Calu3 (cell line): ENCODE measurements around the gene LENEP. TPM values are rescaled to one million over a fixed set of nuclear protein-coding genes. Genes with fewer than 3 reads are reported as not detected.
A peak's percentile ranks its signal among the peaks of the same experiment; 100 is the strongest.

Experiments used
- BruUV-seq: library from RNA; stranded (reverse); fragments of 400-500 nt; replicated peaks from 2 replicates; lab custom pipeline; 2021; lab: Mats Ljungman, UMichigan
- CTCF ChIA-PET: fragments of 300-600 bp; sonication (Branson Sonifier 250); formaldehyde crosslinking; loops from one replicate; lab custom pipeline; 2022; ENCODE audit warnings: antibody characterized with exemption; lab: Charles Lee
- DNase-seq: peaks from one replicate; pipeline ENCODE4 v3.0.0; 2022
- H3K27ac Mint-ChIP-seq: one replicate; pipeline ENCODE4 v1.8.0; 2022; ENCODE audit warnings: mixed read lengths; ENCODE audit not compliant: unreplicated experiment
- H3K27me3 Mint-ChIP-seq: one replicate; pipeline ENCODE4 v1.8.0; 2022; ENCODE audit warnings: mixed read lengths; ENCODE audit not compliant: unreplicated experiment
- H3K36me3 Mint-ChIP-seq: one replicate; pipeline ENCODE4 v1.8.0; 2022; ENCODE audit warnings: mild to moderate bottlenecking, moderate library complexity, mixed read lengths; ENCODE audit not compliant: insufficient read depth, unreplicated experiment
- H3K4me1 Mint-ChIP-seq: one replicate; pipeline ENCODE4 v1.8.0; 2022; ENCODE audit warnings: mild to moderate bottlenecking, low read depth, mixed read lengths; ENCODE audit not compliant: unreplicated experiment
- H3K4me3 Mint-ChIP-seq: one replicate; pipeline ENCODE4 v1.8.0; 2022; ENCODE audit warnings: mild to moderate bottlenecking, low read depth, moderate library complexity, mixed read lengths; ENCODE audit not compliant: unreplicated experiment
- H3K9me3 Mint-ChIP-seq: one replicate; pipeline ENCODE4 v1.8.0; 2022; ENCODE audit warnings: low read depth, mixed read lengths; ENCODE audit not compliant: unreplicated experiment
- intact Hi-C: fragments of 100-400 bp; cut with micrococcal nuclease; formaldehyde crosslinking; loops from one replicate; pipeline ENCODE4 v1.10.0; 2022; ENCODE audit not compliant: unreplicated experiment
- total RNA-seq: library from RNA; stranded (reverse); gene quantifications from 2 replicates; pipeline ENCODE4 v1.2.3, GENCODE V29; 2022
- TF ChIP-seq, protein P1 (sequence below): fragments of 200-600 bp; IDR thresholded peaks from one replicate; pipeline ENCODE4 v1.8.0; 2022; ENCODE audit warnings: antibody characterized with exemption; ENCODE audit not compliant: unreplicated experiment

The LENEP gene
- total RNA-seq, 1 experiment from 2014 or later: 1.1 TPM

DNA sequence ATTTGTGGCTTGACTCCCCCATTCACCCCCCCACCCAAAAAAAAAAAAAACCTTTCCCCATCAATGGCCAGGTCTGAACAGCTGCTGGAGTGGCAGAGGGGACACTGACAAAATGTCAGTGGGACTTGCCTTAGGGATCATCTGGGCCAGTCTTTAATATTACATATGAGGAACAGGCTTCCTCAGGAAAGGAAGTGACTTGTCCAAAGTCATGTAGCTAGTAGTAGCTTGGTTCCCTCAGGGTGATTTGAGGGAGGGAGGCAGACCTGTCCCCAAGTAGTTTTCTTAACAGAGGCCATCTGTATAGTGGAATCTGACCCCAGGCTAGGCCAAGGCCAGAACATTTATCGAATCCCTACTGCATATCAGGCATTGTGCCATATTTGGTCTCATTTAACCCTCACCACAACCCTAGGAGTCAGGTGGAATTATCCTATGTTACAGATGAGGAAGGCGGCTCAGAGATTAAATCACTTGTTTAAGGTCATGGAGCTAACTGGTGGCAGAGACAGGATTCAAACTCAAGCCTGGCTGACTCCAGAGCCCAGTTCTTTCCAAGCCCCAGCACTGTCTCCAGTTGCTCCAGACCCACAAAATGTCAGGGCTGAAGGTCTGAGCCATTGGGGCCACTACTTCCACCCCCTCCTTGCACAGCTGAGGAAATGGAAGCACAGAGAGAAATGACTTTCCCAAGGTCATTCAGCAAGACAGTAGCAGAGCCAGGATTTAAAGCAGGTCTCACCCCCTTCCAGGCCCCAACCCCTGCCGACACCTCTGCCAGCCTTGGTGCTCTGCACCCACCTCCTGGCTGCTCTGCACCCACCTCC lies 19.6 kb downstream of the LENEP start:
- peaks cover 14% of the 10 kb centered on the region for H3K4me1 Mint-ChIP-seq
- H3K36me3 Mint-ChIP-seq: peaks cover 37% of the 10 kb centered on the region
- TF ChIP-seq, protein P1, sequence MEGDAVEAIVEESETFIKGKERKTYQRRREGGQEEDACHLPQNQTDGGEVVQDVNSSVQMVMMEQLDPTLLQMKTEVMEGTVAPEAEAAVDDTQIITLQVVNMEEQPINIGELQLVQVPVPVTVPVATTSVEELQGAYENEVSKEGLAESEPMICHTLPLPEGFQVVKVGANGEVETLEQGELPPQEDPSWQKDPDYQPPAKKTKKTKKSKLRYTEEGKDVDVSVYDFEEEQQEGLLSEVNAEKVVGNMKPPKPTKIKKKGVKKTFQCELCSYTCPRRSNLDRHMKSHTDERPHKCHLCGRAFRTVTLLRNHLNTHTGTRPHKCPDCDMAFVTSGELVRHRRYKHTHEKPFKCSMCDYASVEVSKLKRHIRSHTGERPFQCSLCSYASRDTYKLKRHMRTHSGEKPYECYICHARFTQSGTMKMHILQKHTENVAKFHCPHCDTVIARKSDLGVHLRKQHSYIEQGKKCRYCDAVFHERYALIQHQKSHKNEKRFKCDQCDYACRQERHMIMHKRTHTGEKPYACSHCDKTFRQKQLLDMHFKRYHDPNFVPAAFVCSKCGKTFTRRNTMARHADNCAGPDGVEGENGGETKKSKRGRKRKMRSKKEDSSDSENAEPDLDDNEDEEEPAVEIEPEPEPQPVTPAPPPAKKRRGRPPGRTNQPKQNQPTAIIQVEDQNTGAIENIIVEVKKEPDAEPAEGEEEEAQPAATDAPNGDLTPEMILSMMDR: no peak
- CTCF ChIA-PET: interaction anchor here (0.6 to 0.8 kb wide), 2 partner anchors 9 to 17 kb away, joined by 3 to 5 read pairs; no protein-coding TSS in a partner anchor
- no TSS peak for BruUV-seq
- H3K27me3 Mint-ChIP-seq: no peaks in the 10 kb centered on the region
- H3K4me3 Mint-ChIP-seq: no peak overlapping the region
- H3K9me3 Mint-ChIP-seq: no peaks in the 10 kb centered on the region
- DNase-seq: no peak
- intact Hi-C loops: no loop called here
- no peak overlapping the region for H3K27ac Mint-ChIP-seq

DNA sequence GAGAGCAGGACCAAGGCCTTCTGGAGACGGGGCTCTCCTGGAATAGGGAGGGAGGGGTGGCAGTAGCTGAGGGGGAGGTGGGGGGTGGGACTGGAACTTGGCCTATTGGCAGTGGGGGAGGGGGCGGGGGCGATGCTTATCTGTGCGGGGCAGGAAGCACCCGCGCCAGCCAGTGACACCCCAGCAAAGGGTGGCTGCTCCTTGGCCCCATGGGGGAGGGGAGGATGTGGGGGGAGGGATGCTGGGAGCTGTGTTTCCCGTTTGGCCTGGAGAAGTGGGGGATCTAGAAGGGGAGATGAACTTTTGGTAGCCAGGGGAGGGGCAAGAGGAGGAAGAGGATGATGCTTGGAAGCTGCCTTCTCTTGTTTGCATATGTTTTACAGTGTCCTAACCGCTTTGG lies 20.2 kb downstream of the LENEP start:
- H3K27me3 Mint-ChIP-seq: no peaks in the 10 kb centered on the region
- BruUV-seq: no TSS peak
- H3K36me3 Mint-ChIP-seq: peaks cover 39% of the 10 kb centered on the region
- TF ChIP-seq, protein P1: no peak
- H3K27ac Mint-ChIP-seq: no peak overlapping the region
- H3K9me3 Mint-ChIP-seq: no peaks in the 10 kb centered on the region
- peaks cover 17% of the 10 kb centered on the region for H3K4me1 Mint-ChIP-seq
- no peak overlapping the region for H3K4me3 Mint-ChIP-seq
- intact Hi-C loops: no loop called here
- DNase-seq: no peak
- CTCF ChIA-PET: interaction anchor here (0.6 to 0.8 kb wide), 2 partner anchors 16 to 30 kb away, joined by 5 read pairs; no protein-coding TSS in a partner anchor

DNA sequence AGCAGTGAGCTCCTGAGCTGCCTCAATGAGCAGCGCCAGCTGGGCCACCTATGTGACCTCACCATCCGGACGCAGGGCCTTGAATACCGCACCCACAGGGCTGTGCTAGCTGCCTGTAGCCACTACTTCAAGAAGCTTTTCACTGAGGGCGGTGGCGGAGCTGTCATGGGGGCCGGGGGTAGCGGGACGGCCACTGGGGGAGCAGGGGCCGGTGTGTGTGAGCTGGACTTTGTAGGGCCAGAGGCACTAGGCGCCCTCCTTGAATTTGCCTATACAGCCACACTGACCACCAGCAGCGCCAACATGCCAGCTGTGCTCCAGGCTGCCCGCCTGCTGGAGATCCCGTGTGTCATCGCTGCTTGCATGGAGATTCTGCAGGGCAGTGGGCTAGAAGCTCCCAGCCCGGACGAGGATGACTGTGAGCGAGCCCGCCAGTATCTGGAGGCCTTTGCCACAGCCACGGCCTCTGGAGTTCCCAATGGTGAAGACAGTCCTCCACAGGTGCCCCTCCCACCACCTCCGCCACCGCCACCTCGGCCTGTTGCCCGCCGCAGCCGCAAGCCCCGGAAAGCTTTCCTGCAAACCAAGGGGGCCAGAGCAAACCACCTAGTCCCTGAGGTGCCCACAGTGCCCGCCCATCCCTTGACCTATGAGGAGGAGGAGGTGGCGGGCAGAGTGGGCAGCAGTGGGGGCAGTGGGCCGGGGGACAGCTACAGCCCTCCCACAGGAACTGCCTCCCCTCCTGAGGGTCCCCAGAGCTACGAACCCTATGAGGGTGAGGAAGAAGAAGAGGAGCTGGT lies 21.5 kb downstream of the LENEP start:
- no peak overlapping the region for H3K27ac Mint-ChIP-seq
- intact Hi-C loops: no loop called here
- no peak for DNase-seq
- no TSS peak for BruUV-seq
- CTCF ChIA-PET: interaction anchor here (0.9 kb wide), 1 partner anchor 11 kb away, joined by 3 read pairs; no protein-coding TSS in a partner anchor
- H3K4me3 Mint-ChIP-seq: no peak overlapping the region
- no peaks in the 10 kb centered on the region for H3K27me3 Mint-ChIP-seq
- TF ChIP-seq, protein P1: no peak
- H3K36me3 Mint-ChIP-seq: peaks cover 46% of the 10 kb centered on the region
- no peaks in the 10 kb centered on the region for H3K9me3 Mint-ChIP-seq
- peaks cover 30% of the 10 kb centered on the region for H3K4me1 Mint-ChIP-seq

DNA sequence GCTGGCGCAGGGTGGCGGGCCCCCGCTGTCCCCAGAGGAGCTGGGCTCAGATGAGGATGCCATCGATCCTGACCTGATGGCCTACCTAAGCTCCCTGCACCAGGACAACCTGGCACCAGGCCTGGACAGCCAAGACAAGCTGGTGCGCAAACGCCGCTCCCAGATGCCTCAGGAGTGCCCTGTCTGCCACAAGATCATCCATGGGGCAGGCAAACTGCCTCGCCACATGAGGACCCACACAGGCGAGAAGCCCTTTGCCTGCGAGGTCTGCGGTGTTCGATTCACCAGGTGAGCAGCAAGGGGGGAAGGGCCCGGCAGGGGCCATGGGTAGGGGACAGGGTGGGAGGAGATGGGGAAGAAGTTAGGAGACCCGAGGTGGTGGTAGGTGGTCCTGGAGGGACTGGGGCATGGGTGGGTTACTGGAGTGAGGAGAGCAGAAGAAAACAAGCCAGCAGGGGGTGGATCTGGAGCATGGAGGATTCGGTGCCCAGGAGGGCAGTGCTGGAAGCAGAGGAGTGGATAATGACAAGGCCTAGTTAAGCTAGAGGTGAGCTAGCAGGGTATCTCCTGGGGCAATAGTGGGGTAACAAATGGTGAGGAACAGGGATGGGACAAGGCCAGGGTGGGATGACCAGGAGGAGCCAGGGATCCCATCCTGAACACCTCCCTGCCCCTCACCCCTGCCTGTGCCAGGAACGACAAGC lies 22.3 kb downstream of the LENEP start:
- no TSS peak for BruUV-seq
- TF ChIP-seq, protein P1: no peak
- H3K36me3 Mint-ChIP-seq: peaks cover 51% of the 10 kb centered on the region
- peaks cover 30% of the 10 kb centered on the region for H3K4me1 Mint-ChIP-seq
- H3K9me3 Mint-ChIP-seq: no peaks in the 10 kb centered on the region
- no peaks in the 10 kb centered on the region for H3K27me3 Mint-ChIP-seq
- intact Hi-C loops: loop anchor here (2.0 kb wide), 1 partner anchor 13 kb away; the partner anchor contains the start of gene ZBTB7B
- no peak overlapping the region for H3K4me3 Mint-ChIP-seq
- no peak for DNase-seq
- CTCF ChIA-PET: interaction anchor here (0.6 to 1.2 kb wide), 3 partner anchors 12 to 109 kb away, joined by 3 to 6 read pairs (median 3); partner anchors contain the start of gene ZBTB7B
- peak overlapping the region; percentile 51 for H3K27ac Mint-ChIP-seq
